ENCODE data around the gene OPN5.

OPN5 gene

DNA sequence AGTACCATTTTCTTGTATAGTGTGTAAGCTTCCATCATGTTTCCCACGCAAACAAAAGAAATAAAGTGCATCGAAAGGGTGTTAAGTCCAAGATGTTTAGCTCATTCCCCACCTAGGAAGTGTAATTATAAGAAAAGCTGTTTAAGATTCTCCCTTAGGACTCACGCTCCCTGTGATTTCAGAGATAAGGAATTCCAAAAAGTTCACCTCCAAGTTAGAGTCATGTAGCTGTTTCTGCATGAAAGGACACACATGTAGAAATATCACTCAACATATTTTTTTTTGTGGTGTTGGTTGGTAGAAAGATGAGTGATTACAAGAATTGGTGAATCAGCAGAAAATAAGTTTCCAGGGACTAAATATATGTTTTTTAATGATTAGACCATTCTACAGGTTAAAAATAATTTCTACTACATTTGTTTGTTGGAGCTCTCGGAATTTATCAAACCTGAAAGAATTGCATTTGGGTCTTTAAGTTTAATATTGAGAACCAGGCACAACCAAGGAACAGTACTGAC is 10.4 kb downstream of the OPN5 start:
- DNase-seq, result no peak

DNA sequence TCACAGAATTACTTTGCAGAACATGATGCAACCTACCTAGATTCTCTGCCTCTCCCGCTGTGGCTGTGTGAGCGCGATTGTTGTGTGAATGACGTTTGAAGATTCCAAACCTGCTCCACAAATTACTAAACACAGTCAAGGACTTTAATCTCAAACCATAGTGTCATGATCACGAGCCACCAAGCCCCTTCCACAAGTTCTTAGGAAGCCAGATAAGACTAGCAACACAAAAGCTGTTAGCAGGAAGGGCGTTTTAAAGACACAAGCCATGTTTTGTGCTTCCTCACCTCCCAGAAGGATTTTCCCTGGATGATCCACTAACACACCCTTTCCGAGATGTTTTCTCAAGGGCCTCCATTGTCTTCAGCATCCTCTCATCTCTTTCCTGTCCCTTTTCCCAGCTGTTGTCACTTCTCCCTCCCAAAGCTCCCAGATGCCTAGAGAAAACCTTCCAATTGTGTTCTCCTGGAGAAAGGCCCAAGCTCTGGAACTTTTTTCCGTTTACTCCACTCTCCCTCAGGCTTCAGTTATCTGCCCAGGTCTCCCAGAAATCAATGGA is 12.8 kb downstream of the OPN5 start:
- no peak for DNase-seq

DNA sequence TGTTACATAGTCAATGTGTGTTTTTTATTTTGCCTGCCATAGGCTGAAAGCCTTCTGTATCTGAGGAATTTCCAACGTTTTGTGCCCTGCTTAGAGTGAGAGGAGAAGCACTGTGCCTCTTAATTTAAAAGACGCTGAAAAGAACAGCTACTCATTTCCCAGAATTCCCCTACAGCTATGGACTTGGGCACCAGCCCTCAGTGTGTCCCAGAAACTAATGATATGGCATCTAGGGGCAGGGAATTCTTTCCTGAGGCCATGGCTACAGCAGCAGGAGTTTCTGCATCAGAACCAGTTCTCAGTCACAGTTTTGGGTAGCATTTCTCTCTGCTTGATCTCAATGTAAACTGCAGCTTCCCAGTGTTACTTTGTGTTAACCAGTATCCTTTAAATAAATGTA is 20.2 kb downstream of the OPN5 start:
- no peak for DNase-seq

DNA sequence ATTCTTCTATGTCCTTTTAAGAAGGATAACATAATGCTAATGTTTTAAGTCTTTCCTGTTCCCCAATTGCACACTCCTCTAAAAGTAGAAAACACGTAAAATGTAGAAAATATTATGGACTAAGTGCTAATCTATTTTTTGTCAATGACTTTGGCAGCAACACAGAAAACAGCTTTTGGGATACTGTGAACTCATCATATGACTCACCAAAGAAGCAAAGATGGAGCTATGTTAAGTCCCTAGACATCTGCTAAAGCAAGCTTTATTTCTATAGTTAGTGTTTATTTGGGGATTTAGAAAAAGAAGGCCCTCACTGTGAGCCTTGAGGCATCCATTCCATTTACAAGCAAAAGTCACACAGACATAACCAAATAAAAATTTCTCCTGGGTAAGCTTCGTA is 23.0 kb downstream of the OPN5 start:
- DNase-seq, result no peak

DNA sequence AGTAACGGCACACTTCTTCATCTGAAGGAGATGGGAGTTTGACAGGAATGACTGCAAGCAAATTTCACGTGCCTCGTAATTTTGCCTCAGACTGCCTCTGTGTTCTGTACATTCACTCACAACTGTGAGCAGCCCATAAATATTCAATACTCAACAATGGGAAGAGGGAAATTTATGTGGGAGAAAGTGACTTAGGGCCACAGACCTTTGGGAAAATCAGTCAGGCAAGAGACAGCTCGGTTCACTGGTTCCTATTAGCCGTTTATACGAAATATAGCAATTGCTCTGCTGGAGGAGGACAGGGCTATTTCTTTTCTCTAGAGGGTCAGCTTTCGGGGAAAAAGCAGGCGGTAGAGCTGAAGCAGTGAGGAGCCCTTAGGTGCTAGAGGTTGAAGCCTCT is 28.0 kb downstream of the OPN5 start:
- DNase-seq, result no peak

DNA sequence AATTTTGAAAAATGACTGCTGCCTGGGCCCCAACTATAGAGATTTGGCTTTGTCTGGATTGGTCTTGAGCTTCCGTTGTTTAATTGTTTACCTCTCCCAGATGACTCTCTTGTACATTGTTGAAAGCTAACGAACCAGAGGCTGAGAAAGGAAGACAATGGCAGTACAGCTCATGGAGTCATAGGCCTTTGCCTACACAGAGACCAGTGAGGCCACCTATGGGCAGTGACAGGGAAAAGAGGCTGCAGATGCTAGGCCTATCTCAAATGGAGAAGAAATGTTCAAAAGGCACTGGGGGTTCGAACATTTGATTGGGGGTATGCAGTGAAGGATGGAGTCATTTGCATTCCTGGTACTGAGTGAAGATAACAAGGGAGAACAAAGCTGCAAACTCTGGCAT is 29.1 kb downstream of the OPN5 start:
- DNase-seq, result no peak

DNA sequence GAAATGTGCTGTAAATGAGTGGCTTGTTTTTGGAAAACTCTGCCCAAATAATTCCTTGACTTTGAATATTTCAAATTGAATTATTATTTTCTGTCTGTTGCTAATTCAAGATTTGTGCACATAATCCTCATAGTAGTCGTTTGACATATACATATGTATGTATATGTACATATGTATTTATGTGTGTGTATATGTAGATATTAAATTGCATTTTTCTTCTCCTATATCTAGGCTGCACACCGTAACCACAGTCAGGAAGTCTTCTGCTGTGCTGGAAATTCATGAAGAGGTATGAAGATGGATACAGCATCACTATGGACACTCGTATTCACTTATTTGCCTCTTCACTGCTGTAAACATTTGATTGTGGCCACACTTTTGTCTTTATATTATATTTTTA is 29.6 kb downstream of the OPN5 start:
- DNase-seq, result no peak

DNA sequence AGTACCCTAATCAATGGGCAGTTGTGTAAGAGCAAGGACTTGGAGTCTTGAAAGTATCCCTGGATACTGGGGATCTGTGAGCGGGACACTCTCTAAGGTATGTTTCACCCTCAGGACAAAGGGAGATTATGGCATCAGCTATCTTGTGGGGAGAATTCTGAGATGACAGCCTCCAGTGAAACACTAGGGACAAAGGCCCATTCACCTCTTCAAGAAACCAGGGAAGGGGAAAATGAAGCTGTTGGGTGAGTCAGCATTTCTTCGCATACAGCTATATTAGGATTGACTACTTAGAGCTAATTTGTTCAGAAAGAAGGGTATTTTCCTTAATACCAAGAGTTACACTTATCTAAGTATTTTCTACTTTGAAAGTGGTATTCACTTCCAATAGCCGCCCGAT is 35.9 kb downstream of the OPN5 start:
- DNase-seq, result peak; percentile 71

DNA sequence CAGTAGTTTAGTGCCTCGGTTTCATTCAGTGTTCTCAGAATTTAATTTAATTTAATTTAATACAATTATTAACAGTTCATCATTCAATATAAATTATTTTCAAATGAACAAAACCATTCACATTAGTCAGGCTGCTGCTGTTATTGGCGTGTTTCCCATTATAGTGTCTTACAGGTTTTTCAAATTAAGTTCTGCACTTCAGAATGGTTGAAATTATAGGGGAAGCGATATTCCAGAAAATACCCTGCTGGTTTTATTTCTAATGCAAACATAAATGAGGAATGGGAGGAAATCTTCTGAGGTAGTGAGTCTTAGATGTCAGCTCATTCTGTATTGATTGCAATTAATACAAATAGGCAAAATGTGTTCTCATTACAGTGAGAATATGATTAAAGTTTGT is 37.6 kb downstream of the OPN5 start:
- no peak for DNase-seq

DNA sequence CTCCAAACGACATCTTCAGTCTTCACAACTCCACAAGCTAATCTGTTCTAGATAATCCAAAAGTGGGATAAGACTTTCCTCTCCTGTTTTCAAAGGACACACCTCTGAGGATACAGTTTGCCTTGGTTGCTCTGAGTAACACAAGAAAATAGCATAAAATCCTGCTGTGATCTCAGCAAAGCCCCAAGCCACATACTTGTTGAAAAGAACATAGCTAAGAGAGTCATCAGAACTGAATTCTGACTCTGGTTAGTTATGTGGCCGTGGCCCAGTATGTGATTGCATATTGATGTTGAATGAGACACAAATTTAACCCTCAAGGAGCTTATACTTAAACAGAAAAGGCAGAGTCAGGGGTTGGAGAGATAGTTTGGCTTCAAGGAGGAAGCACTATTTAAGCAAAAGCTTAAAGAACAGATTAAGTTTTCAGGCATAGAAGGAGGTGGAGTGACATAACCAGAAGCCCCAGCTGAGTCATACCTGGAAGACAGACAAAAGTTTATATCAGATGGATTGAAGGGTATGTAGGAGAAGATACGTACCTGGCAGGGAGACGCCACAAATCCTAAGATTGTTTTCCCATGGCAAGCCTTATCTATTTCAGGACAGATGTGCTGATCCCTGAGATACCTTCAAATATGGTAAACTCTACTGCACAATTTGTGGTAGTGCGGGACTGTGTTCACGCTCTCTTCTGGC is 41.2 kb downstream of the OPN5 start:
- DNase-seq, result no peak

DNA sequence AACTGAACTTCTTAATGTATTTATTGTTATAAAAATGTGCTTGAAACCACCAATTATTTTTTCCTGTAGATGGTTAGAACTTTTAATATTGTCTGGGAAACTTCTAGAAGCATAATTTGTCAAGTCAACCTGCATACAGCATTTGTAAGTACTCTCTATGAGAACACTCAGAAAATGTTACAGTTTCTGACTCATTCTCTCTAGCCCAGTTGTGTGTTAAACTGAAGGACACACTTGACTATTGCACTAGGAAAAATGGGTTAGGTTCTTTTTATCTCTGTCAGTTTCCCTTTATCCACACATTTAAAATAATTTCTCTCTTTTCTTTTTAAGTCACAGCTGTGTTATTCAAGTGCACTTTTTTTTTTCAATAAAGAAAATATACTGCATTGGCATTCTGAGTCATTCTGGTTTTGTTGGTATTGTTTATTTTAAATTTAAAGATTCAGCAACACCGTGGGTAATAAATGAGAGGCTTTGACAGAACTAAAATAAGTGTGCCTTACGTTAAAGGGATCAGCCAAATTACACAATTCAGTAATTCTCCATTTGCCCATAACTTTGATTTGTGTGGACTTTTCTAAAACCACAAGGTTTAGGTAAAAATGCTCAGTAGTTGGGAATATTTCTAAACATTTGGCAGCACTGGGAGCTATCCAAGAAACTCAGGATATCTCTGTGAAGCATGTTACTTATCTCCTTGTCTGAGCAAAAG is 50.7 kb downstream of the OPN5 start:
- DNase-seq, result no peak

DNA sequence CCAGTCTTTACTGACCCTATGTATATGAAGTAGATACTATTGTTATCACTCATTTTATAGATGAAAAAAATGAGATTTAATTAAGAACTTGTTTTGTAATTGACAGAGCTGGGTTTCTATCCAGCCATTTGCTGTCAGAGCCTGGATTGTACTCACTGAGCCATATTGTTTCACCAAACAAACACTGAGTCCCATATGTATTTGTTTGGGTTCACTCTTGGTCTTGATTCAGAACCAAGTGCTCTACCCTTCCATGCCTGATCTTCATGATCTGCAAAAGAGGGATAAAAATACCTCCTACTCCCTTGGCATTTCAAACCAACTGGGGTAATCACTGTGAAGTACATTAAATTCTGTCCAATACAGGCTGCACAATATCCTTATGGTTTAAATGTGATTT is 52.4 kb downstream of the OPN5 start:
- no peak for DNase-seq

DNA sequence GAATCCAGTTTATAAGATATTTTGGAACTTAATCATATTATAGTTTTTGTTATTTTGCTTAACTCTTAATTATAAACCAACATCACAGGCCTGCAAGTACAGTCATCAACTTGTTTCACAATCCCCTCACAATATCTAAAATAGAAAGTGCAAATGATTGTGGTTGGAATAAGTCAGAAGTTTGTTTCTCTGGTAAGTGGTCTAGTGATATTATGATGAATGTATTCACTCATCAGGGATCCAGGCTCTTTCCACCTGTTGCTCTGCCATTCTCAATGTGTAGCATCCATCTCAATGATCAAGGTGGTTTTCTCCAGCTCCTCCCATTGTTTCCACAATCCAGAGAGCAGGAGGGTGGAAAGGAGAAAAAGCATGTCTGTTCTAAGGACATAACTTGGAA is 54.2 kb downstream of the OPN5 start:
- no peak for DNase-seq

DNA sequence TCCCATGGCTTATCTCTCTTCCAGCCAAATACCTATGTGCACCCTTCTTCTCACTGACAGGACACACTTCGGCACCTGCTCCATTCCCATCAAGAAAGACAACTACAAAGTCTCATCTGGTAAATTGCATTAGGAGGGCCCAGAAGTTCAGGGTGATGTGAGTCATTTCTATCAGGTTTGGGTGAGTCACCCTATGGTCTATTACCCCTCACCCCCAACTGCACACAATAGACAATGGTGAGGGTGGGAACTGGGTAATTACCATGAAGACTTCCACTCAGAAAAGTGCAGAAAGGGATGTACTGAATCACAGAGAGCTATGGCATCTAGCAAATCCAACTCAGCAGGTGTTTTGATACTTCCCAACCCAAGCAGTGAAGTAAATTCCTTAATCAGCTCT is 54.8 kb downstream of the OPN5 start:
- no peak for DNase-seq

DNA sequence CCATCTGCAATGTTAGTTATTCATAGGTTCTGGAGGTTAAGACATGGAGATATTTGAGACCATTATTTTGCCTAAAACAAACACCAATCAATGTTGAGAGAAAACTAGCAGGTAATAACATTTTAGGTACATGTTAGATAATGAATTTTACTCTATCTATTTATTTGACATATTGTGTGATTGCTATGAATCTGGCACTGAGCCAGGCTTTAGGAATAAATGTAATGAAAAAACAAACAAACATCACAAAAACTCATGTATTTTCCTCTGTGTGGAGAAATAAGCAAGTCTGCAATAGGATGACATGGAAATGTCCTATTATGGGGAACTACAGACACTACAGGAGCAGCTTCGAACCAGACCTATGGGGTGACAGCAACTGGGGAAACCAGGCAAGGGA is 57.8 kb downstream of the OPN5 start:
- no peak for DNase-seq

DNA sequence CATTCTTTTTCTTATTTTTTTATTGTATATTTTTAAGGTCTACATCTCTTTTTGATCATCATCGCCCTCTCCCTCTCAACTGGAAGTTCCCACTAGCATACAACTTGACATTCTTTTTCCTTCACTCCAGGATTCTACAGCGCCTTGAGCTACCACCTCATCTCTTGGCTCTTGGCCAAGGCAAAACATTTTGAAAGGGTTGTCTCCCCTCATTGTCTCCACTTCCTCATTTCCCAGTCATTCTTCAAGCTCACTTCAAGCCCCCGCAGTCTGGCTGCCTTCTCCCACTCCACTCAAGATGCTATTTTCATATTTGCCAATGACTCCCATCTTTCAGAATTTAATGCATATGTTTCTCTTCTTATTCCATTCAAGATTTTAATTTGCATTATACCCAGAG is 63.0 kb downstream of the OPN5 start:
- DNase-seq, result no peak

DNA sequence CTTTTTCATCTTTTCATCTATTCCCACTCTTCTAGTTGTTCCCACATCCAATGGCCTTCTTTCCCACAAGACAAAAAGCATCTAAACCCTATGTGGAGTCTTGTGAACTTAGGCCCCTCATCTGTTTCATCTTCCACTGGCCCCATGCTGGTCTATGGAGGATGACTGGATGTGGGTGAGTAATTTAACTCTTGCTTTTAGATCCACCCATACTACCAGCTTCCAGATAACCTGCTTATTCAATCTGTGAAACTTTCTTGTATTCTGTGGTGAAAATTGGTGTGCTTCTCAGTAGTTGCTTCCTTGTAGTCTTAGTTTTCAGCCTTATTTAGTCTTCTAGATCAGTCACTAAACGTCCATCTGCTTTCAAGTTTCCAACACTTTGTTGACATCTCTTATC is 64.9 kb downstream of the OPN5 start:
- no peak for DNase-seq

DNA sequence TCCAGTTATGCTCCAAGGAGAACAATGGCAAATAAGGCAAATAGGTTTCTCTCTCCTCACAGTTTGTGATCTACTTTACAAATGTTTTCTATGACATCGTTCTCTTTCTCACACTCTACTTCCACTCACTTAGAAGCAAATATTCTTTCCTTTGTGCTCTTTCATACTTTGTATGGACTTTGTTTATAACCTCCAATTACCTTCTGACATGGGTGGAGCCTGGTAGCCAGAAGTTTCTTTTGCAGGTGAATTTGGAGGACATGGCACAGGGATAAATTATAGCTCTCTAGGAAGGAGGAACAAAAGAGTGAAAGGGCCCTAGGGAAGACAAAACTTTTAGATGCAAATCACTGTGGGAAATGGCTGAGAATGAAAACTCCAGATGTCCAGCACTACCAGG is 69.3 kb downstream of the OPN5 start:
- DNase-seq, result no peak

DNA sequence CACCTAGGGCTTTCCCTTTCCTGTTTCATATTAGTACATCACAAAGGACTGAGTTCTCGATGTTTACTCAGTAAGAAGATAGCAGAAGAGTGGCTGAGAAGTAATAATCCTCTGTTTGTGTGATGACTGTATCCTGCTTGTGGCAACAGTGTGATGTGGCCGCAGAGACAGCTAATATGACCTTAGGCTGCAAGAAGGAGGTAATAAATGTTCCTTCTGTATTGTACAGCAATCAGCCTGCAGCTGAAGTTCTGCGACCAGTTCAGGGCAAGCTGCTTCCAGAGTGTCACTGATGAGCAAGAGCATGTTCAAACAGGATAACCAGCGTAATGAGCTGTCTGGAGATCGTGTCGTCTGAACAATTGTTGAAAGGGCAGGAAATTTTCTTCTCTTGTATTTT is 70.9 kb downstream of the OPN5 start:
- DNase-seq, result no peak

DNA sequence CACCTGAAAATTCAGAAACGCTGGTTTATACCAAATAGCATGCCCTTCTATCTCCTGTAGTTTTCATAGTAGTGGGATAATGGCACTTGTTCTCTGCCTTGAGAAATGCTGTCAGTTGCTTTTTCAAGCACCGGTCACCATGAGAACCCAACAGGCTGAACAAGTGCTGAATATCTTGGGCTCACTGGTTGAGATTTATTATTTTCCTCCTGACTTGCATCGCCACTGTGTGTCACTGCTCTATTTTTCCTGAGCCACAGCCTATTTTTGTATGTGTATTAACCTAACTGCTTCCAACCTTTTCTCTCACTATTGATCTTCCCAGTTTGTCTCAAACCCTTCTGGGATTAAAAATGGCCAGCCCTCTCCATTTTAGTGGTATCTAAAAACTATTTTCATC is 71.9 kb downstream of the OPN5 start:
- no peak for DNase-seq

DNA sequence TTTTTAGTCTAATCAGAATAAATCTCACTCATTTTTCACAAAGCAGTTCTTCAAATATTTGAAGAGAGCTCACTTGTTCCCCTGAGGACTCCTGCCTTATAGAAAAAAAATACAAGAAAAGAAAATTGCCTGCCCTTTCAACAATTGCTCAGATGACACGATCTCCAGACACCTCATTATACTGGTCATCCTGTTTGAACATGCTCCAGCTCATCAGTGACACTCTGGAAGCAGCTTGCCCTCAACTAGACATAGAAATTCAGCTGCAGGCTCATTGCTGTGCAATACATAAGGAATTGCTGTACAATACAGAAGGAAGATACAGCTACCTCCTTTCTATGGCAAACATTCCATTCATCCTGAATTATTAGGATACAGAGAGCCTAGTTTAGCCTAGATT is 73.1 kb downstream of the OPN5 start:
- no peak for DNase-seq

DNA sequence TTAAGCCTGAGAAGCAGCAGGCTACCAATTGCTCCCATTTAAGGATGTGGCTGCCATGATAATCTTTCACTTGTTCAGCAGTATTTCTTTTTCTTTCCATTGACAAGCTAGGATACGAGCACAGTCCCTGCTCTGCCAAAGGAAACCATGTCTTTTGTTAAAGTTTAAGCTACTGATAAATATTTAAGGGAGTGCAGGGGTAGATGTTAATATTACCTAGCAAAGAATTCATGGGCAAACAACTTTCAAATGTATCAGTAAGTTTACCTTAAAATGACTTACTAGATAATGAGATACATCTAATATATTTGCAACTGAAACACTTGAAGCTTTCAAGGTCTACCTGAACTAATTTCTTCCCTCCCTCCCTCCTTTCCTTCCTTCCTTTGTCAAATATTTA is 77.3 kb downstream of the OPN5 start:
- no peak for DNase-seq

DNA sequence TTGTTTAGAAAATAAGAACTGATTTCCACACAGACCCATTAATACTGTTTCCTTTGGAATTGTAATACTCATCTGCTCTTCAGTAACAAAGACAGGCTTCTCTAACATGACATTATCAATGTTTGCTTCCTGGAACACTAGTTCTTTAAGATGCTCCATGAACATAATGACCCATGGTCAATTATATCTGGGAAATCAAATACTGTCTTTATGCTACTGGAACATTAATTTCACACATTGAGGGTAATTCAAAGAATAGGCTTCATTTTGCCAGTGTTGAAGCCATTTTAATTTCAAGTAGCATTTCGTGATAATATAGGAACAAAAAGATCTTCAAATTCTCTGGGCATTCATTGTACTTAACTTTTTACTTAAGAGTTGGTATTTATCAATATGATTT is 80.9 kb downstream of the OPN5 start:
- DNase-seq, result no peak

DNA sequence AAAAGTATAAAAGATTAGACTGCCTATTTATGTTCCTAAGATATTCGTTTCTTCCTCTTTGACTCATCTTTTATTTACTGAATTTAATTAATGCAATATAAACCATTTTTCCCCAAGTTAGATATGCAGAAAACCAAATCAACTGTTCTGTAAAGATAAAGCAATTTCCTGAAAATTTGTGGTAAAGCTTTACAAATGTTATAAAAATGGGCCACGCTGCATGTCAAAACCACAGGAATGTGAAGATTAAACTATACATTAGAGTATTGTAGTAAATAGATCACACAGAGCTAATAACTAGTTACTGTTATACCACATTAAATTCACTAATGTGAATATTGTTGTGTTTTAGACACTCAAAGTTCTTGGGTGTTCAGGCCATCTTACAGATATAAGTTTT is 83.4 kb downstream of the OPN5 start:
- DNase-seq, result no peak

DNA sequence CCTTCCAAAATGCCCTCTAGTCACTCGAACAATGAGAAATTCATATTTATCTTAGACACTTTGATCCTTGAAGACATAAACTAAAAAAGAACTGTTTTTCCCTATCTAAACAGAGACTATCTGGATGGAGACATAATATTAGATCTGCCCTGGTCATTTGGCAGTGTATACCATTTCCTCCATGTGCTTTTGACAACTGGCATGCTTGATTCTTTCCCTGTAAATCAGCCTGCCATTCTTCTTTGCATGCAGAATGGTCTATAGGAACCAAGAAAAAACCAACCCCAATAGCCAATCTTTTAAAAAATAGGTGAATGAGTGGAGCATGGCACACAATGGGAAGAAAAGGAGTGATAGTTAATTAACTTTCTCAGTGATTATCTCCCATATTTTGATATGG is 93.8 kb downstream of the OPN5 start:
- DNase-seq, result no peak
